Suppressor macrophage treated with lipopolysaccharide for 1 hour (primary cell): ENCODE data around the gene PDYN.
A peak's percentile ranks its signal among the peaks of the same experiment; 100 is the strongest.
"Not testable (repeated sequence)": the region's sequence is repeated elsewhere in the genome, so short reads cannot be mapped to it uniquely, and the experiment has no call there.

Experiments
- DNase-seq, 3 donors: peaks; one replicate each; pipeline ENCODE4 v3.0.0-alpha.2; 2020 to 2022

PDYN gene

DNA sequence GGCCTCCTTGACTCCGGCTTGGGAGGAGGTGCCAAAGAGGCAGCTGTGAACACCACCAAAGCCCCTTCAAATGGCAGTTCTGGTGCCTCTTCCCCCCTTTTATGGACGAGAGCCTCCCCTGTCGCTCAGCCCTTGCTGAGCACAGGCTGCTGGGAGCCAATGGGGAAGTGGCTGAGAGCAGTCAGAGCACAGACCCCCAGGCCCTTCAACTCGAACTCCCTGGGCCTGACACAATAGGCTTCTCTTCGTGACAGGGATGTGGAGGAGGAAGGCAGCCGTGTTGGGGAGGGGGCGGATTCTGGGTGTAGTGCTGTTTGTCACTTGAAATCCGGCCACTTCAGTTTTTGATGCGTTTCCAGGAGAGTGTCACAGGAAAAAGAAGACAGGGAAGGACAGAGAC, at the start of gene PDYN:
Gene PDYN, minus strand, starts transcription at position 73 of the 400 bp plus-strand sequence. CDS start 10,974 bp downstream, outside the sequence.
- DNase-seq: no peak

- peak in 2 of 3 donors; percentile 11 to 19 for DNase-seq
Observed at GRCh38 chr20:2042400-2042799, 48.5 kb upstream of the PDYN start.

GRCh38 chr20:2038161-2038560, 44.3 kb upstream of the PDYN start:
- DNase-seq: no peak

DNA sequence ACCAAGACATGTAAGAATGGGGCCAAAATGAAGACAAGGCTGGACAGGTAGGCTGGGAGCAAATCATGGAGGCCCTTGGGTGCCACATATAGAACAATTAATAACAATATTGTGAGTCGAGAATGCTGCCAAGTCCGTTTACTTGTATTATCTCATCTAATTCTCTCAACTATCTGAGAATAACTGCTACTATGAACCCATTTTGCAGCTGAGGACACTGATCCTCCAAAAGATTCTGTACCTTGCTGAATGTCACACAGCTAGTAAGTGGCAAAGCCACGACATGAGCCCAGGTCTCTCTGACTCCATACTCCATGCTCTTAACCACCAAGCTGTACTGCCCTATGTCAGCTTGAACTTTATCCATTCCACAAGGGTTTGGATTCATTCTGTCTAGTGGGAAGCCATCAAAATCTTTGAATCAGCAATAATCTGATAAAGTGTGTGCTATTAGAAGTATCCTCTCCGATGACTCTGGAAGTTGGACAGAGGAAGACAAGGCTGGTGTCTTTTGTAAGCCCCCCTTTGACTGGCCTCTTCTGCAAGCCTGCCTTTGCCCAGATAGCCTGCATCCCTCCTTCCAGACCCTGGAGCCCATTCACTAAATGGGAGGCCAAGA, 43.5 kb upstream of the PDYN start:
- no peak for DNase-seq

DNA sequence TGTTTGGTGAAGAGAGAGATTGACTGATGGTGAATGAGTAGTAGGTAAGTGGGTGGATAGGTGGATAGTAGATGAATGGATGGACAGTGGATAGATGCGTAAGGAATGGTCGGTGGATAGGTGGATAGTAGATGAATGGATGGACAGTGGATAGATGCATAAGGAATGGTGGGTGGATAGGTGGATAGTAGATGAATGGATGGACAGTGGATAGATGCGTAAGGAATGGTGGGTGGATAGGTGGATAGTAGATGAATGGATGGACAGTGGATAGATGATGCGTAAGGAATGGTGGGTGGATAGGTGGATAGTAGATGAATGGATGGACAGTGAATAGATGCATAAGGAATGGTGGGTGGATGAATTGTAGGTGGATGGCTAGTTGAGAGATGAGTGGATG, 42.5 kb upstream of the PDYN start:
- DNase-seq: not testable (repeated sequence)

GRCh38 chr20:2032168-2032567, 38.3 kb upstream of the PDYN start:
- DNase-seq: no peak

DNA sequence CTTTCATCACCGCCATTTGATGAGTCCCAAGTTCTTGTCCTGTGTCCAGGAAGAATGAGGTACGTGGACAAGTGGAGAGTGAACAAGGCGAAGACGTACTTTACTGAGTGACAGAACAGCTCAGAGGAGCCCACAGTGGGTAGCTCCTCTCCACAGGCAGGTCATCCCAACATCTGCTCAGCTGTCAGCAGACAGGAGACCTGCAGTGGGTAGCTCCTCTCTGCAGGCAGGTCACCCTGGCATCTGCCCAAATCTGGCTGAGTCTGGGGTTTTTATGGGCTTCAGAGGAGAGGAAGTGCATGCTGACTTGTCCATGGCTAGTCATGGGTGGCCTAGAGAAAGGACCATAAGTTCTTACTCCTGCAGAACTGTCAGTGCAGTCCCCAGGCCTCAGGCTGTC, 32.7 kb upstream of the PDYN start:
- DNase-seq: no peak

DNA sequence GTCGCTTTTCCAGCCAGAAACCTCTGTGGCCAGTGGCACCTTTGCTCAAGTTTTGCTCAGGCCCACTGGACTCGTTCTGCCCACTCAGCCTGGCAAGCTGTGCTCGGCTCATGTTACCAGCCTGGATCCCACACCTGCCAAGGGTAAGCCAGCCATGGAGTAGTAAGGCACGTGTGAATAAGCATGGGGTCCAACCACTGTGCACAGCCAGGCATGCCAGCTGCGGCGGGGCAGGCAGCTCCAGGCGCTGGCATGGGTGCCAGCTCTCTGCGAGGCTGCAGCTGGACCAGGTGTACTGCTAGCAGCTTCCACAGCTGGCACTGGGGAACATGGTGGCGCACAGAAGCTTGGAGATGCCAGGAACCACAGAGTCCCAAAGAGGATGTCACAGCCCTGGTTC, 32.1 kb upstream of the PDYN start:
- no peak for DNase-seq

DNA sequence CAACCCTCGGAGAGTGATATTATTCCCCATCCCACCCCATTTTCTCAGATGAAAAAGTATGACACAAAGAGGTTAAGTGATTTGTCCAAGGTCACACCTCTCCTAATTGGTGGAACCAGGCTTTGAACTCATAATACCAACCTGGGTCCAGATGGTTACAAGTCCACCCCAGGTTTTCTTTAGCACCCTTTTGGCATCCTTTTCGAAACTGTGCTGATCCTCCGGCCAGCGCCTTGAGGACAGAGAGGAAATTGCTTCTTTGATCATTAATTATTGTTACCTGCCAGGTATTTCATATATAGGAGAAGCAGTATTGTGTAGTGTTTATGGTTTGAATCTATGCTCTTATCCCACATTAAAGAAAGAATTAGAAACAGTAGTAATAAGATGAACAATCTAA, 29.3 kb upstream of the PDYN start:
- DNase-seq: no peak

GRCh38 chr20:2022163-2022562, 28.3 kb upstream of the PDYN start:
- no peak for DNase-seq

DNA sequence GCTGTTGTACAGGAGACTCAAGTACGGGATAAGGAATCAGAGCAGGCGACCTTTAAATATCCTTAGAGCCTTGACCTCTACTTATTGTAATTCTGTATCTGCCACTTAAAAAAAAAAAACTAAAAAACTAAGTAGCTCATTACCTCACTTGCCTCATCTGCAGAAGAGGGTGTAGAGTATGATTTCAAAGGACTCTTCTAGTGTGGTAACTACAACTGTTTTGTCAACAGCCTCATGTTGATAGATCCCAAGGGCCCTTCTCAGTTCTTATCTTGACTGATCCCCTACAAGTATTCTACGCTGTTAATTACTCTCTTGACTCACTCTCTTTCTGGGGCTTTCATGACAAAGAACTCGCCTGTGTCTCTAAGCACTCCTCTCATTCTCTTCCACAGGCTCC, 16.7 kb upstream of the PDYN start:
- no peak for DNase-seq

- DNase-seq: peak; percentile 63 to 74 (median 71)
Observed at GRCh38 chr20:2006452-2007361, 12.8 kb upstream of the PDYN start.

GRCh38 chr20:2005831-2006426, 12.1 kb upstream of the PDYN start:
- peak; percentile 74 to 90 (median 84) for DNase-seq

GRCh38 chr20:2005359-2005758, 11.5 kb upstream of the PDYN start:
- DNase-seq: peak; percentile 25 to 50 (median 41)

DNA sequence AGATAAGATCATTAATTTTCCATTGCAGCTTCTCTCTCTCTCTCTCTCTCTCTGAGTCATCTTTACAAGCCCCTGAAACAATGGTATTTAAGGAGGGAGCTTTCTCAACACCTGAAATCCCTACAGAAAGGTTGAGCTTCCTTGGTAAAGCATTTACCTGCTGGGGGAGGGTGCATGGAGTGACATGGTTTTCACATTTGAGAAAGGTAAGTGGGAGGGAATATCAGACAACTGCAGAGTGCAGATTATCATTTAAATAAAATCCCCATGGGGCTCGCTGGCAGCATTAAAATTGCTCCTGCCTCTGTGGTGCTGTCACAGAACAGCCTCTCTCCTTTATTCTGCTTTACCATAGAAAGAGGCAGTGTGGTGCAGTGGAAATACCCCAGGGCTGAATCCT, 10.3 kb upstream of the PDYN start:
- no peak for DNase-seq

DNA sequence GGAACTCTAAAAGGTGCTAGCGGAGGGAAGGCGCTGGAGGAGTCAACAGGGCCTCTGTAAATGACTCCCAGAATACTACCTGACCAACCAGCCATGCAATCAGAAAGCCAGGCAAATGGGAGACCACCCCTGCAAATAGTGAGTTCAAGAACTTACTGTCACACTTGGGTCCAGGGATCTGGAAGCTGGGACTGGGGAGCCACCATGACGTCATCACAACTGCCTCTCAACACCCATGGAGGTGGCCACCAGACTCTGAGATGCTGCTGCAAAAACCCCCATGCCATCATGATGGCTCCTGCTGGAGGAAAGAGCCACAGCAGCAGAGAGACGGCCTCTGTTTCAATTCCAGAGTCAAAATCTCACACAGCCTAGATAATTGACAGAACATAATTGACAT, 8.5 kb upstream of the PDYN start:
- DNase-seq: no peak

DNA sequence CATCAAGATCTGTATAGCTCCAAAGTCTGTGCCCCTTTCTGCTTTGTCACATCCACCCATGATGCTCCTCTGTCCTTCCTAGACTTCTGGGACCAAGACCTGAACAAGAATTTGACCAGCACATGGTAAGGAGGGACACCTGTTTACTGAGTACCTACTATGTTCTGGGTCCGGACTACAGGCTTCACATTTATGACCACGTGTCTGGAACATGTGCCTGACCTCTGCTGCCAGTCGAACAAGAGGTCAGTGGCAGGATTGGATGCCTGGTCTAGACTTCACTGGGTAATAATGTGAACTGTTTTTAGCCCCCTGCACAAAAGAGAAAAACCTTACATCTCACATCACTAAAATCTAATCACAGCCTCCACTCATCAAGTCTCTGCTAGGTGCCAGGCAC, 7.3 kb upstream of the PDYN start:
- DNase-seq: no peak

DNA sequence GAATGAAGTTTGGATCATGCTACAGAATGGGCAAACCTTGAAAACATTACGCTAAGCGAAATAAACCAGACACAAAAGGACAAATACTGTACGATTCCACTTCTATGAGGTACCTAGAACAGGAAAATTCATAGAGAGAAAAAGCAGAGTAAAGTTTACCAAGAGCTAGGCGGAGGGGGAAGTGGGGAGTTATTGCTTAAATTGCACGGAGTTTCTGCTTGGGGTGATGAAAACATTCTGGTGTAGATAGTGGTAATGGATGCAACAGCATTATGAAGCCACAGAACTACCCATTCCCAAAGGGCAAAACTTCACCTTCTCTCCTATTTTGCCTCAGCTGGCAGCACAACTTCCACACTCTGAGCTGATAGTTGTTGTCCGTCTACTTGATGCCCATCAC, 6.4 kb upstream of the PDYN start:
- peak; percentile 30 to 49 (median 38) for DNase-seq

GRCh38 chr20:1998715-1999114, 4.9 kb upstream of the PDYN start:
- no peak for DNase-seq

DNA sequence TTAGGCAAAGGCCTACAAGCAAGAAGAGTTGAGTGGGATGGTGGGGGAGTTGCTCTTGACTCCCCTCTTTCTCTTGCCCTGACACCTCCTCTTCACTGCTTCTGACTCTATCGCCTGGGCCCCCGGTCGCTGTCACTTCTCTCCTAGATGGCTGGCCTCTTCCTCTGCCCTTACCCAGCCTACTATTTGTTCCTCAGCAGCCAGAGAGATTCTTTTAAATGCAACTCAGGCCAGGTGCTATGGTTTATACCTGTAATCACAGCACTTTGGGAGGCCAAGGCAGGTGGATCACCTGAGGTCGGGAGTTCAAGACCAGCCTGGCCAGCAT, 4.3 kb upstream of the PDYN start:
- DNase-seq: no peak

- DNase-seq: no peak
Observed at GRCh38 chr20:1997483-1998192, 3.8 kb upstream of the PDYN start.

GRCh38 chr20:1995531-1996310, 1.9 kb upstream of the PDYN start:
- no peak for DNase-seq

DNA sequence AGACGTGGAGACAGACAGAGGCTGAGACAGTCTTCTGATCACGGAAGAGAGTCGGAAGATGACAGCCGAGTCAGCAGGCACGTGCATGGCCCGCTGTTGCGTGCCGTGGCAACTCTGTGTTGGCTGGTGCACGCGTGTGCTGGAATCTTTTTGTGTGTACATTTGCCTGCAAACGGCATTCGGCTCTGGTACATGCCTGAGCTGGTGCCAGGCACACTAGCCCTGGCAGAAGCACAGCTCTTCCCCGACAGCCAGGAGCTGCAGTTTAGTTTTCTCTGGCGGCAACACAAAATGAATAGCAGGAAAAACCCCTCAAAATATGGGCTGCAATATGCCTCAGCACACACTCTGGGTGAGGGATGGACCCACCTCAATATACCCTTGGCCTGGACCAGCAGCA, 769 bp upstream of the PDYN start:
- DNase-seq: no peak
